ENCODE results near the gene WWP2. TPM values are rescaled to one million over a fixed set of nuclear protein-coding genes. Genes with fewer than 3 reads are reported as not detected.

WWP2 gene
- total RNA-seq, 1 experiment from 2014 or later = 38.8 TPM

GRCh38 chr16:69865701-69866100 lies 103.6 kb downstream of the WWP2 start:
- Histone ChIP-seq H3K79me2 (ENCODE audit: low read depth) (no peaks in the 10 kb centered on the region), H2AFZ (no peak overlapping the region)
- CTCF ChIA-PET = no interaction called here

GRCh38 chr16:69867784-69868560 lies 105.8 kb downstream of the WWP2 start:
- intact Hi-C loops (cut with micrococcal nuclease; ENCODE audit: unreplicated experiment) = no loop called here
- CTCF ChIA-PET = no interaction called here
- no peaks in the 10 kb centered on the region for H3K9me3 ChIP-seq (ENCODE audit: insufficient read depth, low read depth)

More at GRCh38 chr16:69865701-69866100, 103.6 kb downstream of the WWP2 start:
- Histone ChIP-seq H3K36me3 (ENCODE audit: low read depth) (no peaks in the 10 kb centered on the region), H3F3A (ENCODE audit: insufficient read depth, low read depth) (no peaks in the 10 kb centered on the region; the same call in 1 of the 2 replicates), H3K9me3 (ENCODE audit: insufficient read depth, low read depth) (no peaks in the 10 kb centered on the region), H3K4me2 (no peak overlapping the region), H3K27me3 (ENCODE audit: insufficient read depth, low read depth) (no peaks in the 10 kb centered on the region), H3K27ac (no peak overlapping the region), H3K4me3 (no peak overlapping the region), H3K4me1 (replicated peaks; ENCODE audit: insufficient read depth) (no peaks in the 10 kb centered on the region; the same call in 1 of the 2 replicates), H4K20me1 (ENCODE audit: insufficient read depth) (no peaks in the 10 kb centered on the region; the same call in 1 of the 2 replicates), H3K9me2 (ENCODE audit: insufficient read depth) (no peaks in the 10 kb centered on the region)
- TF ChIP-seq EZH2 (IDR thresholded peaks at IDR 0.05; ENCODE audit: low read depth) (no peak), CTCF (conservative IDR thresholded peaks at IDR 0.05) (no peak)
- intact Hi-C loops (cut with micrococcal nuclease; ENCODE audit: unreplicated experiment) = no loop called here
- peak in 1 of 2 experiments; percentile 48 for DNase-seq
- POLR2A ChIA-PET (ENCODE audit: unreplicated experiment) = no interaction called here
- no TSS peak for BruUV-seq (replicated peaks)

GRCh38 chr16:69870761-69871160 lies 108.6 kb downstream of the WWP2 start:
- peaks cover 3% of the 10 kb centered on the region; the same call in 1 of the 2 replicates for H4K20me1 ChIP-seq (ENCODE audit: insufficient read depth)
- H3K9me2 ChIP-seq (ENCODE audit: insufficient read depth) = no peaks in the 10 kb centered on the region
- POLR2A ChIA-PET (ENCODE audit: unreplicated experiment) = no interaction called here
- no peaks in the 10 kb centered on the region for H3K9me3 ChIP-seq (ENCODE audit: insufficient read depth, low read depth)
- no peak for DNase-seq
- H3K27ac ChIP-seq = no peak overlapping the region
- no peak overlapping the region for H2AFZ ChIP-seq
- CTCF ChIA-PET = no interaction called here
- H3F3A ChIP-seq (ENCODE audit: insufficient read depth, low read depth) = no peaks in the 10 kb centered on the region; the same call in 1 of the 2 replicates
- H3K27me3 ChIP-seq (ENCODE audit: insufficient read depth, low read depth) = no peaks in the 10 kb centered on the region
- H3K79me2 ChIP-seq (ENCODE audit: low read depth) = no peaks in the 10 kb centered on the region
- no peaks in the 10 kb centered on the region; the same call in 1 of the 2 replicates for H3K4me1 ChIP-seq (replicated peaks; ENCODE audit: insufficient read depth)
- H3K4me3 ChIP-seq = no peak overlapping the region
- 0 out of 2 replicates have a peak, but pooled peaks cover 3% of the 10 kb centered on the region for H3K36me3 ChIP-seq (ENCODE audit: low read depth)
- no peak overlapping the region for H3K4me2 ChIP-seq
- intact Hi-C loops (cut with micrococcal nuclease; ENCODE audit: unreplicated experiment) = no loop called here
- TF ChIP-seq CTCF (conservative IDR thresholded peaks at IDR 0.05) = no peak
- no peak for TF ChIP-seq EZH2 (IDR thresholded peaks at IDR 0.05; ENCODE audit: low read depth)
- BruUV-seq (replicated peaks) = no TSS peak

More at GRCh38 chr16:69867784-69868560, 105.8 kb downstream of the WWP2 start:
- Histone ChIP-seq H3K36me3 (ENCODE audit: low read depth) (no peaks in the 10 kb centered on the region), H3K27ac (no peak overlapping the region), H3K4me1 (replicated peaks; ENCODE audit: insufficient read depth) (no peaks in the 10 kb centered on the region; the same call in 1 of the 2 replicates), H3K27me3 (ENCODE audit: insufficient read depth, low read depth) (no peaks in the 10 kb centered on the region), H3K9me2 (ENCODE audit: insufficient read depth) (no peaks in the 10 kb centered on the region), H4K20me1 (ENCODE audit: insufficient read depth) (no peaks in the 10 kb centered on the region; the same call in 1 of the 2 replicates), H2AFZ (no peak overlapping the region), H3F3A (ENCODE audit: insufficient read depth, low read depth) (no peaks in the 10 kb centered on the region; the same call in 1 of the 2 replicates), H3K79me2 (ENCODE audit: low read depth) (no peaks in the 10 kb centered on the region), H3K4me2 (no peak overlapping the region), H3K4me3 (no peak overlapping the region)
- BruUV-seq (replicated peaks) = no TSS peak
- TF ChIP-seq CTCF (conservative IDR thresholded peaks at IDR 0.05) = no peak
- no peak for TF ChIP-seq EZH2 (IDR thresholded peaks at IDR 0.05; ENCODE audit: low read depth)
- POLR2A ChIA-PET (ENCODE audit: unreplicated experiment) = no interaction called here
- DNase-seq = no peak
